GM12801 (cell line): ENCODE data around the gene MYCN.

Source experiments
- CTCF ChIP-seq: IDR thresholded peaks from one replicate; pipeline ENCODE4 v1.5.1; 2011; ENCODE audit warnings: control low read depth; ENCODE audit not compliant: insufficient read length; ENCODE audit errors: extremely low read depth

MYCN gene

GRCh38 chr2:15989559-15989958, 49.2 kb downstream of the MYCN start:
- TF ChIP-seq CTCF: no peak

- no peak for TF ChIP-seq CTCF
Measured at GRCh38 chr2:15990151-15991101, 50.1 kb downstream of the MYCN start.

GRCh38 chr2:15991231-15991630, 50.9 kb downstream of the MYCN start:
- TF ChIP-seq CTCF: no peak

- TF ChIP-seq CTCF: no peak
Measured at GRCh38 chr2:15992457-15993231, 52.3 kb downstream of the MYCN start.

- no peak for TF ChIP-seq CTCF
Measured at GRCh38 chr2:15993232-15993610, 52.9 kb downstream of the MYCN start.

- TF ChIP-seq CTCF: no peak
Measured at GRCh38 chr2:15993666-15994065, 53.3 kb downstream of the MYCN start.

GRCh38 chr2:15995603-15996002, 55.3 kb downstream of the MYCN start:
- TF ChIP-seq CTCF: no peak
